Measurements from ENCODE around the gene MCUB.
"Not testable (repeated sequence)": the region's sequence is repeated elsewhere in the genome, so short reads cannot be mapped to it uniquely, and the experiment has no call there.

MCUB gene

DNA sequence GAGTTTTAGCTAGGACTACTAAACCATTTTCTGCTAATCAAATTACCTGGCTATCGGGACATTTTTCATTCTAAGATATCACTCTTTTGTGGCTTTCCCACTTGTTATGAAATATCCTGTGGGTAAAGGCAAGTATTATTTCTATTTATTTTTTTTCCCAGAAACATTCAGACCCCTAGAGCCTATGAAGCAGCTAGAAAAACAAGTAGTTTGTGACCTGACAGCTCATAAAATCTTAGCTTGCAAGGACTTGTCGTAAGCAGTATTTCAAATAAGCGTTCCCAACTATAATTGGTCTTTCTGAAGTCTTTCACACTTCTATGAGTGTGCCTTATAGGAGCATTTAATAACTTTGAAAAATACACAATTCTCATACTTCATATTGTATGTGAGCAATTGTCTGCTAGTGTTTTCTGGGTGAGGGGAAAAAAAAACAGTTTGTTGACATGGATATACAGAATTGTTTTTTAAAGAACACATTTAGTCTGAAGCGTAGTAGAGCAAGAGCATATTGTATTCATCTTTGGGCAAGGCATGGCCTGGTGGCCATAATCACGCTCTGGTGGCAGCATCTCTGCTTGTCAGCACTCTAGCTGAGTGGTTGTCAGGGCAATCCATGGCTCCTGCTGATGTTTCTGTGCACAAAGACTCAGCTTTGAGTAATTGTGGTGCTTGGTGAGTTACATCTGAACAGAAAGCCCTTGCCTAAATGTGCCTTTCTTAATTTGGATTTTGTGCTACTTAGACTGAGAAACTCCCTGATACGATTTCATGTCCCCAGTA is 2.6 kb downstream of the MCUB start:
- TF ChIP-seq CTCF (IDR thresholded peaks at IDR 0.05; ENCODE audit: extremely low read depth, missing control alignments), result no peak
- DNase-seq (ENCODE audit: low spot score), result no peak

DNA sequence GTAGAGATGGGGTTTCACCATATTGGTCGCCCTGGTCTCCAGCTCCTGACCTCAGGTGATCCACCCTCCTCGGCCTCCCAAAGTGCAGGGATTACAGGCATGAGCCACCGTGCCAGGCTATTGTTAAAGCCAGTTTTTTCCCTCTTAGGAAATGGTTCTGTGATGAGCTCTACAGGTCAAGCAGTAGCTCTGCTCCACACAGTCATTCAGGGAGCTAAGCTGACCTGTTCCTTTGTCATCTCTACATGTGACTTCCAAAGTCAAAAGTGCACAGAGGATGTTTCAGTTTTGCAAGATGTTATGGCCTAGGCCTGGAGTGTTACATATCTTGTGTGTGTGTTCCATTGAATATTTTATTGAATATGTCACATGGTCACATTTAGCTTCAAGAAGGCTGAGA is 11.4 kb downstream of the MCUB start:
- no peak for TF ChIP-seq CTCF (IDR thresholded peaks at IDR 0.05; ENCODE audit: extremely low read depth, missing control alignments)
- DNase-seq (ENCODE audit: low spot score), result no peak

- DNase-seq (ENCODE audit: low spot score), result no peak
- no peak for TF ChIP-seq CTCF (IDR thresholded peaks at IDR 0.05; ENCODE audit: extremely low read depth, missing control alignments)
Measured at GRCh38 chr4:109572154-109572553, 12.1 kb downstream of the MCUB start.

DNA sequence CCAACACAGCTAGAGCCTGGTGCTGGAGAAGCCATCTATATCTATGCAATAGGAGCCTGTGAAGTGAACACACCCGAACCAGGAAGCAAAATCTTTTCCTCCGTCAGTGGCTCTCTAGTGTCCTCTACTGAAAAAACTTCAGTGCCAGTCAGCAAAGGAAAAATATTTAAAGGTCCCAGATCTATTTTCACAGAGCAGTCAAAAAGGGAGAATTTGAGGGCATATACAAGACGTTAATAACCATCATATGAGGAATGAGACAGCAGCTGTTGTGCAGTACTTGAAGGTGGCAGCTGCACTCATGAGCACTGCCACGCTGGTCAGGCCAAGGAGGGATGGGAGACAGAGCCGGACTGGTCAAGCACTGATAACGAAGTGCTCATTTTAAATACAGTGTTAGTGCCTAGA is 14.4 kb downstream of the MCUB start:
- TF ChIP-seq CTCF (IDR thresholded peaks at IDR 0.05; ENCODE audit: extremely low read depth, missing control alignments), result no peak
- DNase-seq (ENCODE audit: low spot score), result no peak

DNA sequence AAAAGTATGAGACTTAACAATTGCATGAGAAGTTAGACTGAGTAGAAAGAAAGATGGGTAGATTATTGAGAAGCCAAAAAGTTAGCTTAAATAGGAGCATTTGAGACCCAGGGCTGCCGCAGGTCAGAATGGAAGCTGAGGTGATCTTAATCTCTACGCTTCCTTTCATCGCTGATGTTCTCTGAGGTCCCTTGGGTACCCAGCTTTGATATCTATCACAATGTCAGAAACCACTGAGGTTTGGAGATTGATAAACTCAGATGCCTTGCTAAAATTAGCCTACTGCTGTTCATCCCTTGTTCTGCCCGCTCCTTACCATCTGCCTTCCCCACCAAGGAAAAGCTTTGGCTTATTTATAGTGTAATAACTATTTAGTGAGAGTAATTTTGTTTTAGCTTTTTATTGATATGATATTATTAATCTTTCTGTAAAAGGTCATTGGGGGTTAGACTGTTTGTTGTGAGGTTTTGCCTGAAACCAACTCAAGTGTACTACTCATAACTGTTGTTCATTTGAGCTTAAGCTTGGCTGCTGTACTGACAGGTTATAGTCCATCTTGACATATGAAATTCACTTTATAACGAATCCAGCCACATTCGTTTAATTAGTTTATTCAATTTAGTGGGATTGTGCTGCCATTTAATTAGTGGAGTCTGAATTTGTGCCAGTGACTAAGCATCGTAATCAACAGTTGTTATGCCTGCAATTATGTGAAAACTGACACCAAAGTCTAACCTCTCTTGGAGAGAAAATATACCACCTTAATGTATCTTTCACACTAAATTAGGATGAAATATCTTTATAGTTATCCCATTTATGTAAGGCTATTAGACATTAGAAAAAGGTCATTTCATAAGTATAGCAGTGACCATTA is 15.1 kb downstream of the MCUB start:
- DNase-seq (ENCODE audit: low spot score), result no peak
- no peak for TF ChIP-seq CTCF (IDR thresholded peaks at IDR 0.05; ENCODE audit: extremely low read depth, missing control alignments)

DNA sequence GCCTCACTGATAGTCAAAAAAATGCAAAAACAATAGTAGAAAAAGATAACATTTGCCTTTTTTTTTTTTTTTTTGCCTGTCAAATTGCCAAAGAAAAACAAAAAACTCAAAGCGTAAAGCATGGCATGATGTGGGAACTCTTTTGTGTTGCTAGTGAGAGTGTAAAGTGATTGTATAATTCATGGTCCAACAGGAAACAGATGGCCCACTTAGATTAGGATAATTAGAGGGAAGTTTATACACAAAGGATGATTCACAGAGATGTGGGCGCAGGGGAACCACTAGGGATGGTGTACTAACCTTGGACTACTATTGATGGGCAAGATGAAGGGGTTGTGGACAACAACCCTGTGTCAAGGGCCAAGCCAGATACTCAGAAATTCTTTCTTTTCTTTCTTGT is 16.4 kb downstream of the MCUB start:
- no peak for TF ChIP-seq CTCF (IDR thresholded peaks at IDR 0.05; ENCODE audit: extremely low read depth, missing control alignments)
- no peak for DNase-seq (ENCODE audit: low spot score)

- DNase-seq (ENCODE audit: low spot score), result no peak
- TF ChIP-seq CTCF (IDR thresholded peaks at IDR 0.05; ENCODE audit: extremely low read depth, missing control alignments), result no peak
Measured at GRCh38 chr4:109578846-109579245, 18.8 kb downstream of the MCUB start.

- DNase-seq (ENCODE audit: low spot score), result not testable (repeated sequence)
Measured at GRCh38 chr4:109579997-109580396, 20.0 kb downstream of the MCUB start.
